CD14-positive monocyte (primary cell): ENCODE results near the gene PDCD7. TPM values are rescaled to one million over a fixed set of nuclear protein-coding genes. Genes with fewer than 3 reads are reported as not detected.
"Not testable (repeated sequence)": the region's sequence is repeated elsewhere in the genome, so short reads cannot be mapped to it uniquely, and the experiment has no call there.

ENCODE experiments used
- DNase-seq, 3 donors: peaks; one replicate each; pipeline ENCODE4 v3.0.0-alpha.2; 2011 to 2022
- H2AFZ ChIP-seq: 2 replicates; pipeline ENCODE4 v1.6.0; 2012; ENCODE audit warnings: mild to moderate bottlenecking, low read depth, low read length, inconsistent platforms; ENCODE audit not compliant: insufficient read depth, poor library complexity, severe bottlenecking
- H3K27ac ChIP-seq, 2 donors: 1 replicate in 1 of 2; 2 replicates in 1 of 2; pipeline ENCODE4 v1.5.1; 2012 to 2013; ENCODE audit warnings: low read length in 2 of 2, control low read depth in 1 of 2, inconsistent platforms in 1 of 2, low read depth in 1 of 2, mild to moderate bottlenecking in 1 of 2
- H3K27me3 ChIP-seq, 2 donors: one replicate each; pipeline versions ENCODE4 v1.6.0 to v1.6.1; 2011 to 2013; ENCODE audit warnings: low read length in 2 of 2; ENCODE audit not compliant: control insufficient read depth in 2 of 2, insufficient read depth in 2 of 2
- H3K36me3 ChIP-seq, 2 donors: replicated peaks in 1 of 2; 1 replicate in 1 of 2; 2 replicates in 1 of 2; pipeline versions ENCODE4 v1.5.1 to v1.6.1; 2012 to 2013; ENCODE audit warnings: low read length in 2 of 2, control low read depth in 1 of 2, inconsistent platforms in 1 of 2, mild to moderate bottlenecking in 1 of 2; ENCODE audit not compliant: insufficient read depth in 2 of 2, control insufficient read depth in 1 of 2
- H3K4me1 ChIP-seq, 2 donors: 1 replicate in 1 of 2; 2 replicates in 1 of 2; pipeline versions ENCODE4 v1.5.1 to v1.6.1; 2012 to 2013; ENCODE audit warnings: low read length in 2 of 2, control low read depth in 1 of 2, inconsistent platforms in 1 of 2, mild to moderate bottlenecking in 1 of 2, moderate library complexity in 1 of 2; ENCODE audit not compliant: insufficient read depth in 2 of 2, control insufficient read depth in 1 of 2
- H3K4me2 ChIP-seq: replicated peaks from 2 replicates; pipeline ENCODE3; 2012; ENCODE audit warnings: low read length, moderate library complexity, mild to moderate bottlenecking; ENCODE audit not compliant: poor library complexity, severe bottlenecking; ENCODE audit errors: extremely low read depth
- H3K4me3 ChIP-seq, 3 experiments: fragments of 200-600 bp in 1 of 3; sonication (generic) in 1 of 3; replicated peaks in 1 of 3; 1 replicate in 2 of 3; 2 replicates in 1 of 3; pipeline ENCODE4 v1.5.1; 2011 to 2013; ENCODE audit warnings: low read length in 3 of 3, mild to moderate bottlenecking in 3 of 3, control low read depth in 2 of 3, low read depth in 2 of 3, inconsistent platforms in 1 of 3, moderate library complexity in 1 of 3
- H3K79me2 ChIP-seq: 2 replicates; pipeline ENCODE4 v1.6.0; 2012; ENCODE audit warnings: mild to moderate bottlenecking, control low read depth, inconsistent platforms, low read length, moderate library complexity; ENCODE audit not compliant: insufficient read depth
- H3K9ac ChIP-seq: 2 replicates; pipeline ENCODE4 v1.6.0; 2017; ENCODE audit warnings: low read length, mild to moderate bottlenecking; ENCODE audit not compliant: insufficient read depth, poor library complexity, severe bottlenecking
- H3K9me3 ChIP-seq, 2 donors: replicated peaks in 1 of 2; 1 replicate in 1 of 2; 2 replicates in 1 of 2; pipeline versions ENCODE4 v1.5.1 to v1.6.1; 2012 to 2013; ENCODE audit warnings: low read length in 2 of 2, control low read depth in 1 of 2; ENCODE audit not compliant: control insufficient read depth in 1 of 2, insufficient read depth in 1 of 2
- H4K20me1 ChIP-seq: 2 replicates; pipeline ENCODE4 v1.6.0; 2012; ENCODE audit warnings: mild to moderate bottlenecking, low read length, control low read depth, moderate library complexity; ENCODE audit not compliant: insufficient read depth
- H3K27ac Mint-ChIP-seq, 7 donors: one replicate each; pipeline ENCODE4 v1.8.0; 2020; ENCODE audit warnings: mild to moderate bottlenecking in 7 of 7, mixed read lengths in 7 of 7, moderate library complexity in 6 of 7, inconsistent platforms in 2 of 7
- H3K27me3 Mint-ChIP-seq, 3 donors: one replicate each; pipeline ENCODE4 v1.8.0; 2021 to 2022; ENCODE audit warnings: low read depth in 3 of 3, mild to moderate bottlenecking in 3 of 3, mixed read lengths in 3 of 3, moderate library complexity in 3 of 3, inconsistent platforms in 1 of 3
- H3K36me3 Mint-ChIP-seq, 2 donors: one replicate each; pipeline ENCODE4 v1.8.0; 2020; ENCODE audit warnings: mixed read lengths in 2 of 2, inconsistent platforms in 1 of 2, mild to moderate bottlenecking in 1 of 2
- H3K4me1 Mint-ChIP-seq: one replicate; pipeline ENCODE4 v1.8.0; 2020; ENCODE audit warnings: mild to moderate bottlenecking, mixed read lengths
- H3K4me3 Mint-ChIP-seq, 2 donors: one replicate each; pipeline ENCODE4 v1.8.0; 2020; ENCODE audit warnings: mild to moderate bottlenecking in 2 of 2, mixed read lengths in 2 of 2, moderate library complexity in 1 of 2
- H3K9me3 Mint-ChIP-seq, 7 donors: one replicate each; pipeline ENCODE4 v1.8.0; 2020 to 2022; ENCODE audit warnings: mixed read lengths in 7 of 7, mild to moderate bottlenecking in 6 of 7, moderate library complexity in 6 of 7, inconsistent platforms in 2 of 7
- WGBS: methylation state at CpG from one replicate; pipeline ENCODE4 v1.1.5; 2013; ENCODE audit warnings: missing lambda C conversion rate; ENCODE audit not compliant: insufficient coverage; 5-methylcytosine and 5-hydroxymethylcytosine counted together
- intact Hi-C, 2 donors: fragments of 100-400 bp; cut with micrococcal nuclease; formaldehyde crosslinking; loops; one replicate each; pipeline versions ENCODE4 v1.15.0 to v1.15.1; 2023
- polyA plus RNA-seq, 3 donors: library from polyadenylated mRNA; depleted of rRNA in 1 of 3; unstranded in 2 of 3; stranded (reverse) in 1 of 3; fragments of 300-500 nt in 2 of 3; fragments of >200 nt in 1 of 3; fragmentation: Illumina TruSeq in 2 of 3; gene quantifications; 1 replicate in 2 of 3; 2 replicates in 1 of 3; pipeline ENCODE4 v1.2.3, GENCODE V29; 2012 to 2021
- TF ChIP-seq, protein P1 (sequence below): fragments of 200-600 bp; IDR thresholded peaks from one replicate; pipeline ENCODE4 v1.8.0; 2022; ENCODE audit warnings: antibody characterized with exemption, mild to moderate bottlenecking

PDCD7 gene
- polyA plus RNA-seq, 3 donors = 3.1 to 6.9 (median 4.7) TPM

DNA sequence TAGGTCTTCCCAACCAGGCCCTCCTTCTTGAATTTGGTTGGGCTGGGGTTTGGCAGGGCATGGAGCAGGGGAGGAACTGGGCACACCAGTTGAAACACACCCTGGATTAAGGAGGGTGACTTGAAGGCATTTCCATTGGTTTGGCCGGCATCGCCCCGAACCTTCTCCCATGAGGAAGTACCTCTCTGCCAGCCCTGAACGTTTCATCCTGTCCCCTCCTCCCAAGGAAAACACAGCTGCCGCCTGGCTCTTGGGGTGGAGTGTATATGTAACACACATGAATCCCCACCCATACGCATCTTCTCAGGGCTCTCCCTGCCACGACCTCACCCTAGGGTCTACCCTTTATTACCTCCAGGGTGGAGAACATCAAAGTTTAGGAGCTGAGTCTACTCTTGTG lies 33.2 kb downstream of the PDCD7 start:
- no CpG with 5 or more reads among the region's 7 CpGs for WGBS
- Histone ChIP-seq H3K4me2 (no peak overlapping the region), H2AFZ (no peak overlapping the region), H3K4me1 (peaks cover 13 to 14% of the 10 kb centered on the region in 2 donors), H3K9ac (no peak overlapping the region), H3K4me3 (no peak overlapping the region), H3K9me3 (no peaks in the 10 kb centered on the region), H3K36me3 (peaks cover 30 to 70% of the 10 kb centered on the region in 2 donors), H3K27me3 (no peaks in the 10 kb centered on the region), H4K20me1 (no peaks in the 10 kb centered on the region), H3K27ac (no peak overlapping the region), H3K79me2 (no peaks in the 10 kb centered on the region)
- Mint-ChIP-seq H3K9me3 (no peaks in the 10 kb centered on the region), H3K36me3 (peaks cover 54 to 65% of the 10 kb centered on the region in 2 donors), H3K27ac (no peak overlapping the region), H3K4me3 (no peak overlapping the region), H3K4me1 (peaks cover 12% of the 10 kb centered on the region), H3K27me3 (peaks cover 0 to 2% (median 2%) of the 10 kb centered on the region in 3 donors)
- DNase-seq = no peak
- intact Hi-C loops = no loop called here
- TF ChIP-seq, protein P1, sequence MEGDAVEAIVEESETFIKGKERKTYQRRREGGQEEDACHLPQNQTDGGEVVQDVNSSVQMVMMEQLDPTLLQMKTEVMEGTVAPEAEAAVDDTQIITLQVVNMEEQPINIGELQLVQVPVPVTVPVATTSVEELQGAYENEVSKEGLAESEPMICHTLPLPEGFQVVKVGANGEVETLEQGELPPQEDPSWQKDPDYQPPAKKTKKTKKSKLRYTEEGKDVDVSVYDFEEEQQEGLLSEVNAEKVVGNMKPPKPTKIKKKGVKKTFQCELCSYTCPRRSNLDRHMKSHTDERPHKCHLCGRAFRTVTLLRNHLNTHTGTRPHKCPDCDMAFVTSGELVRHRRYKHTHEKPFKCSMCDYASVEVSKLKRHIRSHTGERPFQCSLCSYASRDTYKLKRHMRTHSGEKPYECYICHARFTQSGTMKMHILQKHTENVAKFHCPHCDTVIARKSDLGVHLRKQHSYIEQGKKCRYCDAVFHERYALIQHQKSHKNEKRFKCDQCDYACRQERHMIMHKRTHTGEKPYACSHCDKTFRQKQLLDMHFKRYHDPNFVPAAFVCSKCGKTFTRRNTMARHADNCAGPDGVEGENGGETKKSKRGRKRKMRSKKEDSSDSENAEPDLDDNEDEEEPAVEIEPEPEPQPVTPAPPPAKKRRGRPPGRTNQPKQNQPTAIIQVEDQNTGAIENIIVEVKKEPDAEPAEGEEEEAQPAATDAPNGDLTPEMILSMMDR = no peak

DNA sequence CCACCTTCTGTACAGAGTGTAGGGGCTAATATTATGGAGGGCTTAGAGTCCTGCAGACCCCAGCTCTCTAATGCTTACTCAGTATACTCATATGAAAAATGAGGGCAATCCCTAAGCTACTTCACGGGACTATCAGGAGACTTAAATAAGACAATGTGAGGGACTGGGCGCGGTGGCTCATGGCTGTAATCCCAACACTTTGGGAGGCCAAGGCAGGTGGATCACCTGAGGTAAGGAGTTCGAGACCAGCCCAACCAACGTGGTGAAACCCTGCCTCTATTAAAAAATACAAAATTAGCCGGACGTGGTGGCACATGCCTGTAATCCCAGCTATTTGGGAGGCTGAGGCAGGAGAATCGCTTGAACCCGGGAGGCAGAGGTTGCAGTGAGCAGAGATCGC lies 33.8 kb downstream of the PDCD7 start:
- peaks cover 30 to 64% of the 10 kb centered on the region in 2 donors for H3K36me3 ChIP-seq
- H3K79me2 ChIP-seq, H3K27ac ChIP-seq, H3K4me3 Mint-ChIP-seq, H3K4me2 ChIP-seq, intact Hi-C loops, H3K27me3 Mint-ChIP-seq, H3K27ac Mint-ChIP-seq, H3K9me3 Mint-ChIP-seq, DNase-seq, H2AFZ ChIP-seq, H3K9ac ChIP-seq, H3K9me3 ChIP-seq, H4K20me1 ChIP-seq, H3K27me3 ChIP-seq, H3K4me3 ChIP-seq: not testable (repeated sequence)
- no CpG with 5 or more reads among the region's 10 CpGs for WGBS
- peaks cover 49 to 59% of the 10 kb centered on the region in 2 donors for H3K36me3 Mint-ChIP-seq
- peaks cover 13 to 14% of the 10 kb centered on the region in 2 donors for H3K4me1 ChIP-seq
- H3K4me1 Mint-ChIP-seq = peaks cover 12% of the 10 kb centered on the region
